HEK293 (cell line): ENCODE measurements around the gene SLC41A1.
A peak's percentile ranks its signal among the peaks of the same experiment; 100 is the strongest.

Experiments used
- CTCF ChIA-PET: fragments of 350-600 bp; formaldehyde crosslinking; extraction: SDS; loops from one replicate; lab custom pipeline; 2021; ENCODE audit warnings: antibody characterized with exemption; lab: Yijun Ruan, JAX
- POLR2A ChIA-PET: fragments of 300-600 bp; formaldehyde crosslinking; extraction: SDS; loops from one replicate; lab custom pipeline; 2020; ENCODE audit warnings: antibody characterized with exemption, inconsistent platforms; lab: Yijun Ruan, JAX
- H3K27ac ChIP-seq: fragments of 200-500 bp; sonication (Bioruptor generic); 2 replicates; pipeline ENCODE4 v1.5.1; 2014; ENCODE audit warnings: low read depth, low read length, control low read depth, inconsistent platforms; ENCODE audit errors: extremely low read depth
- H3K36me3 ChIP-seq, 2 experiments: fragments of 200-500 bp in 1 of 2; sonication (Bioruptor generic) in 1 of 2; 1 replicate in 1 of 2; 2 replicates in 1 of 2; pipeline ENCODE4 v1.5.1; 2014 to 2017; ENCODE audit warnings: inconsistent platforms in 2 of 2, low read length in 2 of 2; ENCODE audit not compliant: control insufficient read depth in 2 of 2, insufficient read depth in 1 of 2
- H3K4me1 ChIP-seq: fragments of 200-500 bp; sonication (Bioruptor generic); 2 replicates; pipeline ENCODE4 v1.5.1; 2014; ENCODE audit warnings: mild to moderate bottlenecking, low read length, inconsistent platforms; ENCODE audit not compliant: control insufficient read depth, insufficient read depth
- H3K4me3 ChIP-seq: 2 replicates; pipeline ENCODE4 v1.5.1; 2011; ENCODE audit warnings: low read depth, mild to moderate bottlenecking, control low read depth, low read length, moderate library complexity
- H3K9me3 ChIP-seq: fragments of 200-500 bp; sonication (Bioruptor generic); 2 replicates; pipeline ENCODE4 v1.5.1; 2014; ENCODE audit warnings: low read depth, low read length, inconsistent platforms; ENCODE audit not compliant: control insufficient read depth, insufficient read depth
- GFI1B ChIP-seq: fragments of 450-650 bp; formaldehyde crosslinking; IDR thresholded peaks from 2 replicates; pipeline ENCODE4 v1.5.1; 2016; ENCODE audit warnings: missing biosample characterization, missing genetic modification characterization
- GLI4 ChIP-seq: fragments of 450-650 bp; formaldehyde crosslinking; IDR thresholded peaks from 2 replicates; pipeline ENCODE4 v1.5.1; 2016; ENCODE audit warnings: missing biosample characterization, missing genetic modification characterization
- KLF10 ChIP-seq: fragments of 450-650 bp; IDR thresholded peaks from 2 replicates; pipeline ENCODE4 v1.5.1; 2018; ENCODE audit warnings: missing biosample characterization, mild to moderate bottlenecking, missing genetic modification characterization
- MYNN ChIP-seq: fragments of 450-650 bp; formaldehyde crosslinking; IDR thresholded peaks from 2 replicates; pipeline ENCODE4 v1.5.1; 2016; ENCODE audit warnings: missing biosample characterization, missing genetic modification characterization, borderline replicate concordance
- PBX3 ChIP-seq: sonication (generic); formaldehyde crosslinking; IDR thresholded peaks from 2 replicates; pipeline ENCODE4 v1.8.1; 2022; ENCODE audit warnings: mild to moderate bottlenecking, moderate library complexity, missing genetic modification reagents
- PRDM1 ChIP-seq: fragments of 450-650 bp; formaldehyde crosslinking; IDR thresholded peaks from 2 replicates; pipeline ENCODE4; 2016; ENCODE audit warnings: missing biosample characterization, missing genetic modification characterization
- SP2 ChIP-seq: fragments of 450-650 bp; formaldehyde crosslinking; IDR thresholded peaks from 2 replicates; pipeline ENCODE4 v1.5.1; 2016; ENCODE audit warnings: missing biosample characterization, missing genetic modification characterization
- TRIM28 ChIP-seq: IDR thresholded peaks from 2 replicates; pipeline ENCODE4 v1.6.1; 2011; ENCODE audit warnings: low read length, control low read depth, borderline replicate concordance
- TSHZ1 ChIP-seq: fragments of 450-650 bp; formaldehyde crosslinking; IDR thresholded peaks from 2 replicates; pipeline ENCODE4 v1.5.1; 2016; ENCODE audit warnings: missing biosample characterization, missing genetic modification characterization, borderline replicate concordance
- ZBTB20 ChIP-seq: fragments of 450-650 bp; formaldehyde crosslinking; IDR thresholded peaks from 2 replicates; pipeline ENCODE4 v1.5.1; 2016; ENCODE audit warnings: missing biosample characterization, missing genetic modification characterization
- ZNF169 ChIP-seq: fragments of 450-650 bp; formaldehyde crosslinking; IDR thresholded peaks from 2 replicates; pipeline ENCODE4 v1.5.1; 2016; ENCODE audit warnings: missing biosample characterization, missing genetic modification characterization
- ZNF214 ChIP-seq: fragments of 450-650 bp; formaldehyde crosslinking; IDR thresholded peaks from 2 replicates; pipeline ENCODE4 v1.5.1; 2017; ENCODE audit warnings: missing biosample characterization, mild to moderate bottlenecking, missing genetic modification characterization, borderline replicate concordance
- ZNF266 ChIP-seq: fragments of 450-650 bp; formaldehyde crosslinking; IDR thresholded peaks from 2 replicates; pipeline ENCODE4 v1.5.1; 2016; ENCODE audit warnings: missing biosample characterization, missing genetic modification characterization, low read depth
- ZNF311 ChIP-seq: fragments of 450-650 bp; formaldehyde crosslinking; IDR thresholded peaks from 2 replicates; pipeline ENCODE4 v1.5.1; 2017; ENCODE audit warnings: missing biosample characterization, missing genetic modification characterization, borderline replicate concordance
- ZNF362 ChIP-seq: fragments of 450-650 bp; formaldehyde crosslinking; IDR thresholded peaks from 2 replicates; pipeline ENCODE4 v1.5.1; 2016; ENCODE audit warnings: missing biosample characterization, missing genetic modification characterization
- ZNF398 ChIP-seq: fragments of 450-650 bp; formaldehyde crosslinking; IDR thresholded peaks from 2 replicates; pipeline ENCODE4 v1.5.1; 2017; ENCODE audit warnings: missing biosample characterization, missing genetic modification characterization
- ZNF639 ChIP-seq: fragments of 450-650 bp; formaldehyde crosslinking; IDR thresholded peaks from 2 replicates; pipeline ENCODE4 v1.5.1; 2016; ENCODE audit warnings: missing biosample characterization, missing genetic modification characterization

SLC41A1 gene

GRCh38 chr1:205748403-205749233, 64.4 kb downstream of the SLC41A1 start (continued):
- TF ChIP-seq TRIM28 (0 out of 2 replicates have a peak, but pooled peaks have one; percentile 26), ZNF266 (tag by site-specific recombination) (no peak), GLI4 (tag by site-specific recombination) (no peak), KLF10 (tag by site-specific recombination) (no peak)

- peak overlapping the region; percentile 85 for H3K4me3 ChIP-seq
- peaks cover 0 to 10% of the 10 kb centered on the region in 2 experiments; a peak in 2 of 3 replicates for H3K36me3 ChIP-seq
- no peaks in the 10 kb centered on the region for H3K9me3 ChIP-seq
- POLR2A ChIA-PET = interaction anchor here (1.6 kb wide), 1 partner anchor 28 kb away, joined by 3 read pairs; the partner anchor contains the start of gene RAB29
- CTCF ChIA-PET = interaction anchor here (0.7 to 1.7 kb wide), 8 partner anchors 10 to 412 kb away, joined by 3 to 6 read pairs (median 4); no protein-coding TSS in a partner anchor
- no peak overlapping the region for H3K27ac ChIP-seq
- no peak for TF ChIP-seq ZNF169 (tag by site-specific recombination)
- TF ChIP-seq GFI1B (tag by site-specific recombination) = peak; percentile 51; the same call in 1 of the 2 replicates
- TF ChIP-seq PRDM1 (tag by site-specific recombination) = peak; percentile 89
- H3K4me1 ChIP-seq = peaks cover 6% of the 10 kb centered on the region; the same call in 1 of the 2 replicates
Observed at GRCh38 chr1:205746757-205747412, 66.1 kb downstream of the SLC41A1 start.

GRCh38 chr1:205744403-205744802, 68.6 kb downstream of the SLC41A1 start:
- TF ChIP-seq ZNF362 (tag by site-specific recombination) (peak; percentile 90), PBX3 (no peak)
- POLR2A ChIA-PET = no interaction called here

GRCh38 chr1:205743977-205744376, 69.0 kb downstream of the SLC41A1 start:
- ChIA-PET CTCF (interaction anchor here (1.6 kb wide), 1 partner anchor 32 kb away, joined by 3 read pairs; no protein-coding TSS in a partner anchor), POLR2A (no interaction called here)
- Histone ChIP-seq H3K9me3 (no peaks in the 10 kb centered on the region), H3K27ac (no peak overlapping the region), H3K4me3 (no peak overlapping the region), H3K36me3 (peaks cover 8 to 13% of the 10 kb centered on the region in 2 experiments; a peak in 2 of 3 replicates)
- no peak for TF ChIP-seq ZNF214 (tag by site-specific recombination)
- no peak for TF ChIP-seq ZNF311
- no peak for TF ChIP-seq TSHZ1 (tag by site-specific recombination)
- no peak for TF ChIP-seq SP2 (tag by site-specific recombination)
- TF ChIP-seq ZBTB20 (tag by site-specific recombination) = peak; percentile 26; the same call in 1 of the 2 replicates
- TF ChIP-seq MYNN (tag by site-specific recombination) = no peak
- TF ChIP-seq ZNF398 (tag by site-specific recombination) = no peak
- TF ChIP-seq ZNF639 = no peak
- TF ChIP-seq, all 188 proteins: peak for 1
- H3K4me1 ChIP-seq = peaks cover 19% of the 10 kb centered on the region

More at GRCh38 chr1:205744403-205744802, 68.6 kb downstream of the SLC41A1 start:
- no peak overlapping the region for H3K4me3 ChIP-seq
- H3K36me3 ChIP-seq = peaks cover 8 to 13% of the 10 kb centered on the region in 2 experiments; a peak in 2 of 3 replicates
- H3K4me1 ChIP-seq = peaks cover 15% of the 10 kb centered on the region; the same call in 1 of the 2 replicates
- H3K27ac ChIP-seq = no peak overlapping the region
- H3K9me3 ChIP-seq = no peaks in the 10 kb centered on the region
- CTCF ChIA-PET = interaction anchor here (1.6 kb wide), 1 partner anchor 33 kb away, joined by 3 read pairs; no protein-coding TSS in a partner anchor
